Measurements from ENCODE around the gene FRMPD2. TPM values are rescaled to one million over a fixed set of nuclear protein-coding genes. Genes with fewer than 3 reads are reported as not detected.

Gene FRMPD2
- total RNA-seq, 1 donor from 2014 or later, result not detected

DNA sequence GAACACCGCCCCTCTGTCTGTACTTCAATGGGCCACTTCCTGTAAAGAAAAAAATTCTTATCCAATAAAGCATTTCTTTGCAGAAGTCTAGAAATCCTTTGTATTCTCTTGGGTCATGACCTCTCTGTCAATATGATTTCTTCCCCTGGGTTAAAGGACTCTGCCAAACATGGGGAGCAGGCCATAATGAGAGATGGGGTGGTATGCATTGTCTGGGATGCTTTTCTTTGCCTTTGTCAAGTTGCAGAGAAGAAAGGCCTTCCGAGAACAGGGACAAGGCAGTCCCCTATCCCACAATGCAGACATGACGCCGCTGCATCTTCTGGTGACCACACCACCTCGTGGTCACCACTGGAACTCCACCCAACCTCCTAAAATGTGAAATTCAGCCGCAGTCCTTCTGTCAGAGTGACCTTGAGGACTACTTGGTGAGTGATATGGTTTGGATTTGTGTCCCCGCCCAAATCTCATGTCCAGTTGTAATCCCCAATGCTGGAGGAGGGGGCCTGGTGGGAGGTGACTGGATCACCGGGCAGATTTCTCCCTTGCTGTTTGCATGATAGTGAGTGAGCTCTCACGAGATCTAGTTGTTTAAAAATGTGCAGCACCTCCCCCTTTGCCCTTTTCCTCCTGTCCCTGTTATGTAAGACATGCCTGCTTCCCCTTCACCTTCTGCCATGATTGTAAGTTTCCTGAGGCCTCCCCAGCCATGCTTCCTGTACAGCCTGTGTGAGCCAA, 15.2 kb upstream of the FRMPD2 start:
- Mint-ChIP-seq H3K27me3 (ENCODE audit: low read depth) (peaks cover 13% of the 10 kb centered on the region), H3K27ac (ENCODE audit: unreplicated experiment) (no peak overlapping the region), H3K4me3 (ENCODE audit: unreplicated experiment) (no peak overlapping the region), H3K4me1 (ENCODE audit: low read depth) (peaks cover 4% of the 10 kb centered on the region), H3K36me3 (ENCODE audit: low read depth) (peaks cover 1% of the 10 kb centered on the region), H3K9me3 (ENCODE audit: low read depth) (no peaks in the 10 kb centered on the region)
- TF ChIP-seq, protein P1, sequence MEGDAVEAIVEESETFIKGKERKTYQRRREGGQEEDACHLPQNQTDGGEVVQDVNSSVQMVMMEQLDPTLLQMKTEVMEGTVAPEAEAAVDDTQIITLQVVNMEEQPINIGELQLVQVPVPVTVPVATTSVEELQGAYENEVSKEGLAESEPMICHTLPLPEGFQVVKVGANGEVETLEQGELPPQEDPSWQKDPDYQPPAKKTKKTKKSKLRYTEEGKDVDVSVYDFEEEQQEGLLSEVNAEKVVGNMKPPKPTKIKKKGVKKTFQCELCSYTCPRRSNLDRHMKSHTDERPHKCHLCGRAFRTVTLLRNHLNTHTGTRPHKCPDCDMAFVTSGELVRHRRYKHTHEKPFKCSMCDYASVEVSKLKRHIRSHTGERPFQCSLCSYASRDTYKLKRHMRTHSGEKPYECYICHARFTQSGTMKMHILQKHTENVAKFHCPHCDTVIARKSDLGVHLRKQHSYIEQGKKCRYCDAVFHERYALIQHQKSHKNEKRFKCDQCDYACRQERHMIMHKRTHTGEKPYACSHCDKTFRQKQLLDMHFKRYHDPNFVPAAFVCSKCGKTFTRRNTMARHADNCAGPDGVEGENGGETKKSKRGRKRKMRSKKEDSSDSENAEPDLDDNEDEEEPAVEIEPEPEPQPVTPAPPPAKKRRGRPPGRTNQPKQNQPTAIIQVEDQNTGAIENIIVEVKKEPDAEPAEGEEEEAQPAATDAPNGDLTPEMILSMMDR (IDR thresholded peaks at IDR 0.05), result peak; percentile 84
- DNase-seq (ENCODE audit: low spot score), result no peak

DNA sequence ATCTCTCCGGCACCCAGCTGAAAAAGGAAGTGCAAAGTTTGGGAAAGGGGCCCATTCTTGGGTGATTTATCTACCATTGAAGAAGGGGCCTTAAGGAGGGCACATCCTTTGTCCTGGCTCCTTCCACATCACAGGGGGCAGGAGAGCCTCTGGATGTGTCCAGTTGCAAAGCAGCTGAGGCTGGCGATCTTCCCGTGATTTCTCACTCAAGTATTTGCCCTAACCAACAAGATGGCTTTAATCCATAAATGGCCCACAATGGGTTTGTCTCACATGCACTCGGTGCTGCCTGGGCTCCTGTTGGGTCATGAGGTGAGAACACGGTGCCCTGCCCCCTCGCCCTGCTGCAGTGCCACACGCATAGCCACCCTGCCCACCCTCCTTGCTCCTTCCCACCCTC, 14.2 kb upstream of the FRMPD2 start:
- Mint-ChIP-seq H3K27ac (ENCODE audit: unreplicated experiment) (no peak overlapping the region), H3K9me3 (ENCODE audit: low read depth) (peaks cover 5% of the 10 kb centered on the region), H3K27me3 (ENCODE audit: low read depth) (peaks cover 13% of the 10 kb centered on the region), H3K36me3 (ENCODE audit: low read depth) (peaks cover 1% of the 10 kb centered on the region), H3K4me3 (ENCODE audit: unreplicated experiment) (no peak overlapping the region), H3K4me1 (ENCODE audit: low read depth) (peaks cover 4% of the 10 kb centered on the region)
- DNase-seq (ENCODE audit: low spot score), result no peak
- TF ChIP-seq, protein P1 (IDR thresholded peaks at IDR 0.05), result no peak

DNA sequence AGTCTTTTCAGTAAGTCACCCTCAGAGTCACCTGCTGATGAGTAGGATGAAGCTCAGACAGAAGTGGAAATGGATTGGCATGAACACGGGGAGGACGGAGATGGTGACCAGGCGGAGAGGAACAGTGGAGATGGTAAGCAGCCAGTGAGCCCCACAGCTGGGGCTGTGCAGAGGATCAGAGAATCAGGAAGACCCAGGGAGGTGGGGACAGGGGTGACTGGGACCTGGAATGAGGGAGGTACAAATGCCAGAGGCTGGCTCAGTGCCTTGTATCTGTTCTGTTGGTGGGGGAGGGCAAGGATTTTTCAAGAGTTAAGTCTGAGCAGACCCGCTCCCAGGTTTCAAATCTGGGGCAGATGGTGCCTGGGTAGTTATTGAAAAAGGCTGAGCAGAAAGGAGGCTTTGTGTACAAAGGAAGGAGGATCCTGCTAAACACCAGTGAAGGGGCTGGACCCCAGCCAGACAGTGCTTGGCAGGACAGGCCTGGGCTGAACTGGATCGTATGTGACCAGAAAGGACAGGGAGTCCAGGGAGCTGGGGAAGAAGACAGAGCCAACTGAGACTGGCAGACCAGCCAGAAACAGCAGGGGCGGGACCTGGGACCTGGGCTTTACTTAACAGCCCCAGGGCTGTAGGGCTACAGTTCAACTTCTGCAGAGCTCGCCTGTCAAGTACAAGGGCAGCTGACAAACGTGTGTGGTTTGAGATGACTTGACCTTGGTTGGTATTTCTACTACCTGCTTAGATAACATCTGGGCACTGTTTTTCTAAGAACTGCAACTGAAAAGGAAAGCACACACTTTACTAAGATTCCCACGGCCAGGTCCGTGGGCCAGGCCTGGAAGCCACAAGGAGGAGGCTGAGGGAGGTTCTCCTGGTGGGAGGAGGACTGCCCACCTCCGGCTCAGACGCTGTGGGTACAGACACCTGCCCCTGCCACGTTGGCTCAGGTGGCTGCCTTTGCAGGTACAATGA, 13.2 kb upstream of the FRMPD2 start:
- H3K36me3 Mint-ChIP-seq (ENCODE audit: low read depth), result peaks cover 1% of the 10 kb centered on the region
- TF ChIP-seq, protein P1 (IDR thresholded peaks at IDR 0.05), result no peak
- no peak overlapping the region for H3K27ac Mint-ChIP-seq (ENCODE audit: unreplicated experiment)
- no peak overlapping the region for H3K4me3 Mint-ChIP-seq (ENCODE audit: unreplicated experiment)
- no peak for DNase-seq (ENCODE audit: low spot score)
- H3K9me3 Mint-ChIP-seq (ENCODE audit: low read depth), result peaks cover 7% of the 10 kb centered on the region
- H3K4me1 Mint-ChIP-seq (ENCODE audit: low read depth), result peaks cover 4% of the 10 kb centered on the region
- peaks cover 13% of the 10 kb centered on the region for H3K27me3 Mint-ChIP-seq (ENCODE audit: low read depth)

GRCh38 chr10:48286356-48286755, 11.9 kb upstream of the FRMPD2 start:
- H3K9me3 Mint-ChIP-seq (ENCODE audit: low read depth), result peaks cover 12% of the 10 kb centered on the region
- DNase-seq (ENCODE audit: low spot score), result no peak
- H3K27me3 Mint-ChIP-seq (ENCODE audit: low read depth), result peaks cover 15% of the 10 kb centered on the region
- no peak overlapping the region for H3K4me3 Mint-ChIP-seq (ENCODE audit: unreplicated experiment)
- H3K27ac Mint-ChIP-seq (ENCODE audit: unreplicated experiment), result no peak overlapping the region
- H3K36me3 Mint-ChIP-seq (ENCODE audit: low read depth), result peaks cover 1% of the 10 kb centered on the region
- TF ChIP-seq, protein P1 (IDR thresholded peaks at IDR 0.05), result no peak
- peaks cover 4% of the 10 kb centered on the region for H3K4me1 Mint-ChIP-seq (ENCODE audit: low read depth)

- H3K4me1 Mint-ChIP-seq (ENCODE audit: low read depth), result peaks cover 4% of the 10 kb centered on the region
- H3K4me3 Mint-ChIP-seq (ENCODE audit: unreplicated experiment), result no peak overlapping the region
- no peak for DNase-seq (ENCODE audit: low spot score)
- no peak overlapping the region for H3K27ac Mint-ChIP-seq (ENCODE audit: unreplicated experiment)
- peaks cover 1% of the 10 kb centered on the region for H3K36me3 Mint-ChIP-seq (ENCODE audit: low read depth)
- peaks cover 18% of the 10 kb centered on the region for H3K27me3 Mint-ChIP-seq (ENCODE audit: low read depth)
- peaks cover 18% of the 10 kb centered on the region for H3K9me3 Mint-ChIP-seq (ENCODE audit: low read depth)
- TF ChIP-seq, protein P1 (IDR thresholded peaks at IDR 0.05), result no peak
These were observed 11.2 kb upstream of the FRMPD2 start for GRCh38 chr10:48285710-48286109.
